ENCODE measurements around the gene PVALB.

PVALB gene

DNA sequence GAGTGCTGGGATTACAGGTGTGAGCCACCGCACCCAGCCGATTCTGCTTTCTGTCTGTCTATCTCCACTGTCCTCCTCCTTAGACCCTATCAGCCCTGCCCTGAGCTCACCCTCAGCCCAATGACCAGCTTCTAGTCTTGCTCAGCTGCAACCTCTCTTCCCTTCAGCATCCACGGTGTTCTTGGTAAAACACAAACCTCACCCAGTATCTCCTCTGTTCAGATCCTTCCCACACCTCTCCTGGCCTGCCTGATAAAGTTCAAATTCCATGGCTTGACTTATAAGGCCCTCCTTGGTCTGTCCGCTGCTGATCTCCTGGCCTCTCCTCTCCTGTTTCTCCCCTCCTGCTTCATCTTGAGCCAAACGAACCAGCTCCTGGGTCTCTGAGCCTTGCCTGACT lies 29.4 kb upstream of the PVALB start:
- no peak for DNase-seq

DNA sequence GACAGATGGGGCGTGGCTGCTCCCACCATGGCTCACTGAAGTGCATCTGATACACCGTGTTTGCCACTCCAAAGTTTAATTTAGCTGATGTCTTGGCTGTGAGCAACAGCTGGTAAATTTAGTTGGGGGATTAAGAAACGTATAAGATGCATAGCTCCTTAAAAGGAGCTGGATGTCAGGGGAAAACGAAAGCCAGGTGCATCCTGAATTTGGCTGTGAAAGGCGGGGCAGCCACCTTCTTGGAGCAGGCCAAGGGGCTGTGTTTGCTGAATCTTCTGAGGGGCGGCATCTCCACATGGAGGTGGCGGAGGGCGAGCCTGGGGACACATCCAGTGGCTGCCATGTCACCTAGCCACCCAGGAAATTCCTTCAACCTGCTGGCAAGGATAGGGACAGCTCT lies 23.3 kb upstream of the PVALB start:
- no peak for DNase-seq

DNA sequence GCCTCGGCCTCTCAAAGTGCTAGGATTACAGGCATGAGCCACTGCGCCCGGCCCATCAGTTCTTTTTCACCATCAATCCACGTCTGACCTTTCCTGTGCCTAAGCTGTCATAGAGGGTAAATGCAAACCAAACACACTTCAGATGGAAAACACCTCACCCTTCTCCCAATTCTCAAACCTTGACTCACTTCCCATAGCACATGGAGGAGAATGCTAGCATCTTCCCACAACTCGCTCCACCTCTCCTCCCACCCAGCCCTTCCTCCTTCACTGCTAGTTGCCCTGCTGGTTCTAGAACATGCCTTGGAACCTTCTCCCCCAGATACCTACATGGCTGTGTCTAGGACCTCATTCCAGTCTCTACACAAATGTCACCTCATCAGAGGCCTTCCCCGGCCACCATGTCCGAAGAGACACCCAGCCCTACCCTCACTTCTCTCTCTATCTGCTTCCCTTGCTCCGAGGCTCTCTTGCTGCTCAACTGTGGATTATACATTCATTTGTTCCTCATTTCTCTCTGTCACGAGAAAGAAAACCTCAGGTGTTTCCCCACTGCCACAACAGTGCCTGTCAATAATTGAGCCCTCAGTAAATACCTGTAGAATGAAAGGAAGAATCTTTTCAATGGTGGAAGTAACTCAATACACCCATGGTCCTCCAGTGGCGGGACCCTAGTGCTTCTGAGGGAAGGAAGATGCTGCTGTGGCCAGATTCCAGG lies 22.7 kb upstream of the PVALB start:
- no peak for DNase-seq

DNA sequence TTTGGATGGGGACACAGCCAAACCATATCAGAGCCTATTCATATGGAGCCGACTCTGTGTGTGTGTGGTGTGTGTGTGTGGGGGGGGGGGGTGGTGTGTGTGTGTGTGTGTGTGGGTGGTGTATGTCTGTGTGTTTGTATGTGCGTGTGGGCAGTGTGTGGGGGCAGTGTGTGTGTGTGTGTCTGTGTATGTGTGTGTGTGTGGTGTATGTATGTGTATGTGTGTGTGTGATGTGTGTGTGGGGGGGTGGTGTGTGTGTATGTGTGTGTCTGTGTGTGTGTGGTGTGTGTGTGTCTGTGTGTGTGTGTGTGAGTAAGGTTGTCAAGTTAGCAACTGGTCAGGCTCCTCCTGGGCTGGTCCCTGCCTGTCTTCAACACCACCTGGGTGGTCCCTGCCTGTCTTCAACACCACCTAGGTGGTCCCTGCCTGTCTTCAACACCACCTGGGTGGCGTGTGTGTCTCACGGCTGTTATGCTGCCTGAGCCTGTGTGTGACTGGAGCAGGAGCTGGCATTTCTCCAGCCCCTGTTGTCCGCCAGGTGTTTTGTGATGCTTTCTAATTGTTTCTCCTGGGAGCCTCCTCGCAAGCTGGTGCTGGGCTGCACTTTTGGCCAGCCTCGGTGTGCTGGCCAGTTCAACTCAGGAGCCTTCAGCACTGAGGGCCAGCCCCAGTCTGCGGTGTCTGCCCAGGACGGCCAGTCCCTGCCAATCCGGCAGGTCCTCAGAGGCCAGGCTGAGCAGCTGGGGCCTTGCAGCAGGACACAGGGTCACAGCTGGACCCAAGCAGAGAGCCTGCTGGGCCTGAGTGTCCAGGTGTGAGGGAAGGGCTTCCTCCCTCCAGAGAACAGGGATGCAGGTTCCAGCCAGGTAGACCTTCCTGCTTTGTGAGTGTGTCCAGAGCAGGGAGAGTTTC lies 21.5 kb upstream of the PVALB start:
- DNase-seq, result no peak

DNA sequence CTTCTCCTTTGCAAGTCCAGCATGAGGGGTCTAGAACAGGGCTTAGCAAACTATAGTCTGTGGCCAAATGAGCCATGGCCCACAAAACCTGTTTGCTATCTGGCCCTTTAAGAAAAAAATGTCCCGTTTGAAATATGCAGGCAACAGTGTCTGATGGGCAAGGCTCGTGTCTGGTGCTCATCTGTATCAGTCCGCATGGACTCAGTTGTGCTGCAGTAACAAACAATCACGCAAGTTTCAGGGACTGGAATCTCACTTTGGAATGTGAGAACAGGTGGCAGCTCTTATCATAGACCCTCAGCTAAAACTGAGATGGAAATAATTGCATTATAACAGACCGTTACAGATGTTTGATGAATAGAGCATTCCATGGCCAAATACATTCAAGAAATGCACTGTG lies 19.1 kb upstream of the PVALB start:
- DNase-seq, result no peak

DNA sequence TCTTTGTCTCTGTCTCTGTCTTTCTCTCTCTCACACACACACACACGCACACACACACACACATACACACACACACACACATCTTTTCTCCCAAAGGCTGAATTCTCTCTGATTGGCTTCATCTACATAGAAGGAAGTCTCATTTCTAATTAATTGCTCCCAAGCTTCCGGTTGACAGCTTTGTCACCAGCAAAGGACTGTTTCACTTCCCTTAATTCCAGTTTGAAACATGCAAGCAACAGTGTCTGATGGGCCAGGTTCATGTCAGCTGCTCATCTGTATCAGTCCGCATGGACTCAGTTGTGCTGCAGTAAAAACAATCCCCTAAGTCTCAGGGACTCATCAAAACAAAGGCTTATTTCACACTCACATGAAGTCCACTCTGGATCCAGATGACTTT lies 16.2 kb upstream of the PVALB start:
- peak in 1 of 2 donors; percentile 28 for DNase-seq

DNA sequence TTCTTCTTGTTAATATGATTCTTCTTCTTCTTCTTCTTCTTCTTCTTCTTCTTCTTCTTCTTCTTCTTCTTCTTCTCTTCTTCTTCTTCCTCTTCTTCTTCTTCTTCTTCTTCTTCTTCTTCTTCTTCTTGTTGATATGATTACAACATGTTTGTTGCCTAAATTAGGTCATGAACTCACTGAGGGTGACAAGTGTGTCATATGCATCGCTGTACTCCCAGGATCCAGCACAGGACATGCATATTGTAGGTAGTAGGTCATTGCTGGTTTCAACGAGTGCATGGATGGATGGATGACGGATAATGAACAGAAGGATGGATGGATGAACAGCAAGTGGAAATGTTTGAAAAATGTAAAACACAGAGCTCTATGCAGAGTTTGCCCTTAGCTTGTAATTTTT lies 14.9 kb upstream of the PVALB start:
- no peak for DNase-seq

DNA sequence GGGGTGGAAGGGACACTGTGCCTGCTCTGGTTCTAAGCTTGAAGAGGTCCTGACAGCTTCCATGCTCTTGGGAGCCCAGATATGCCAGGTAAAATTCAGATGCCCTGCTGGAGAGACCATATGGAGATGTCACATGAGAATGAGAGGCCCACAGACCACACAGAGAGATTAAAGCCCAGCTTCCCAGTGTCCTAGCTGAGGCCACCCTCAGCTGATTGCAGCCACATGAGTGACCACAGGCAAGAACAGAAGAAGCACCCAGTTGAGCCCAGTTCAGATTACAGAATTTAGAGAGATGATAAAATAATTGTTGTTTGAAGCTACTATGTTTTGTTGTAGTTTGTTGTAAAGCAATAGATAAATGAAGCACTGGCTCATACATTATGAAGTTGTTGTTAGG lies 14.4 kb upstream of the PVALB start:
- DNase-seq, result no peak

DNA sequence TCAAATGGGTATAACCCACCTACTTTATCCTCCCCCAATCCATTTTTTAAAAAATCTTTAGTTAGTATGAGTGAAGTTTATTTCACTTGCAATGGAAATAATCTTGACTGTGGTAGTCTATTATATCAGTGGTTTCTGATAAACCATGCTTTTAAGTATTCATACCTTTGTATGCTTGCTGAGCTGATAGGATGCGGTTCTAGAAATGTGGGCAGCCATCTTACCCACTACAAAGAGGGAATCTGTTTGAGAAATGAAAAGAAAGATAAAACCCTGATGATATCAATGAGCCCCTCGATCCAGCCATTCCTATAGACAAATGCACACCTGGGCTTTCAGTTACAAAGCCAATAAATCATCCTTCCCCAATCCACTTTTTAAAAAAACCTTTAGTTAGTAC lies 13.8 kb upstream of the PVALB start:
- DNase-seq, result peak in 1 of 2 donors; percentile 33

DNA sequence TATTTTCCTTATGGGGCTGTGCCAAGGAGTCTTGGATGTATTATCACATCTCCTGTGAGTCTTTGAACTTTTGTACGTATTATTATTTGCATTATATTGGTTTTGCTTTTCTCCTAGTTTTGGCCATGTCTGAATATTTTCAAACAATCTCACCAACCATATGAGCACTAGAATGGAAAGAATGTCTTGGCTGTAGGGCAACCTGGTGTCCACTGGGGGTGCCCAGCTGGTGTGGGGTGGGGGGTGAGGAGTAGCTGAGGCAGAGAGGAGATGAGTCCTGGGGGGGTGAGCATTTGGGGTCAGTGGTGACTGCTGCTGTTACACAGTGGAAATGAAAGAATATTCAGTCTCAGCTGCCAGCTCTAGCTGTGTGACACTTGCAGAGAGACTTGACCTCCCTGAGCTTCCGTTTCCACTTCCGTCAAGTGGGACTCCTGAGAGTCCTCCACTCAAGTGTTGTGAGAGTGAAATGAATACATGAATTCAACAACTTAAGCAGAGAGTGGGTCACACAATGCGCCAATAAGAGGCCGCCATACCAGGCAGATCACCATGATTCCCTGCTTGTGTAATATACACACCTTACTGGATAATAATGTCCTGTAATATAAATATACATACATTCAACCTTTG lies 12.7 kb upstream of the PVALB start:
- no peak for DNase-seq

DNA sequence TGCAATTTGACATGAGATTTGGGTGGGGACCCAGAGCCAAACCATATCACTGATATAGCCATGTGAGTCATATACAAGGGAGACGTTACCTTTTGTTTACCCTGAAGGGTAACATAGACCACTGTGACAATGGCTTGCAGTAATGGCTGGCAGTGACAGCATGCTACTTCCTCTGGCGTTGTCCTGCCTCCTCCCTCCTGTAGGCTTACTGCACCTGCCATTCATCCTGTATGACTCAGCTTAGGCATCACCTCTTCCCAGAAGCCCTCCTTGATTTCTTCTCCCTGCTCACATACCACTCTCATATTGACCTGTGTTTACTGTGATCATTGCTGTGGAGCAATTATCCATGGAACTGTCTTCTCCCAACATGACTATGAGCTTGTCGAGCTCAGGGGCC lies 12.0 kb upstream of the PVALB start:
- DNase-seq, result no peak

DNA sequence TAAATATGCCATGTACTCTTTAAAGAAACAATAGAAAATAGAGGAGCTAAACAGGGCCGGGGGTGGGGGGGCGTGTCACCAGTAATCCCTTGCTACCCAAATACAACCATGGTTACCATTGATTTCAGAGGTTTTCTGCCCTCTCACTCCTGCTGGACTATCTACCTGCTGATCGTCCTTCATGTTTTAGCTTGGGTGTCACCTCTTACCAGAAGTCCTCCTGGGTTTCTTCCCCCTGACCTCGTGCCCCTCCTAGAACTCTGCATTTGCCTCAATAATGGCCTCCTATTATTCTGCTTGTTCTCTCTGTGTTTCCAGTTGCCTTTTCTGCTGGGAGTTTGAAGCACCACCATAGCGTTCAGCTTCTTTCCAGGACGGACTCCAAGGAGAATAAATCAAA lies 9.4 kb upstream of the PVALB start:
- no peak for DNase-seq

DNA sequence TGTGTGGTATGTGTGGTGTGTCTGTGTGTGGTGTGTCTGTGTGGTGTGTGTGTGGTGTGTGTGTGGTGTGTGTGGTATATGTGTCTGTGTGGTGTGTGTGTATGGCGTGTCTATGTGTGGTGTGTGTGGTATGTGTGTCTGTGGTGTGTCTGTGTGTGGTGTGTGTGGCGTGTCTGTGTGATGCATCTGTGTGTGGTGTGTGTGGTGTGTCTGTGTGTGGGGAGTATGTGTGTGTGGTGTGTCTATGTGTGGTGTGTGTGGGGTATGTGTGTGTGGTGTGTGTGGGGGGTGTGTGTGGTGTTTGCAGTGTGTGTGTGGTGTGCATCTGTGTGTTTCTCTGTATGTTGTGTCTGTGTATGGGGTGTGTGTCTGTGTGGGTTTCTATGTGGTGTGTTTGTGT lies 7.8 kb upstream of the PVALB start:
- no peak for DNase-seq

DNA sequence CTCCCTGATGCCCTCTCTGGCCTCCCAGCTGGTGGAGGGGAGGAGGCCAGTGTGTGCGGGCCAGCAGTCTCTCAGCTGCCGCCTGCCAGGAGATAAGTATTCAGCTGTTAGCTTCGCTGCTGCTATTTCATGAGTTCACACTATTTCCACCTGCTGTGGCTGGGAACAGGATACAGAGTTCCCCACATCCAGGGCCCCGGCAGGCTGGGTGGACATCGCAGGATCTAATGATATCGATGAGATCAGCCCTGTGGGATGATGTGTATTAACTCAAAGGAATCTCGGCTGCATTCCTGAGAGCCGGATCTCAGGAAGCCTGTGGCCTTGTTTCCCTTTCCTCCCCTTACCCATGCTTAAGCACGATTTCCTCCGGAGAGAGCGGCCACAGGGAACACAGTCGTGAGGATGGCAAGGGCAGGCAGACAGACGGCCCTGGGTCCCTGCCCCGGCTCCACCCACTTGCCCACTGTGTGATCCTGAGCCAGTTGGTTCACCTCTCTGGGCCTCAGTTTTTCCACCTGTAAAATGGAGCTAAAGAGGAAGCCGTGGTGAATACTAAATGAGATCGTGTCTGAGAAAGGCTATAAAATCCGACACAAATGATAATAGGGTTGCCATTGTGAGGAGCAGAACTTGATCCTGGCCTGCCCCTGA lies 6.5 kb upstream of the PVALB start:
- DNase-seq, result no peak

DNA sequence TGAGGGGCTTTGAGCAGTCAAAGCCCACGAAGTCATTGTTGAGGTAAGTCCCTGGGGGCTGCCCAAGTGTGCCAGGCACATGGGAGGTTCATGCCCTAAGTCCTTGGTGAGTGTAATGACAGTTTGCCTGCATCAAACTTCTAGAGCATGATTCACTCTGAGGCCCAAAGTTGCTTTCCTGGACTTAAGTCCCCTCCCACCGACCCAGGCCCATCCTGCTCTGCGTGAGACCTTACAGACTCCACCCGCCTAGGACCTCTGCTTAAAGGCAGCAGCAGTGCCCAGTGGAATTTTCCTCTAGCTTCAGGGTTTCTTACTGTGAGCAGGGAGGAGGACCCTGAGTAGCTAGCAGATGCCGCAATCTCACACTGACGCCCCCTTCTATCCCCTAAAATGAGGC lies 5.7 kb upstream of the PVALB start:
- DNase-seq, result no peak

DNA sequence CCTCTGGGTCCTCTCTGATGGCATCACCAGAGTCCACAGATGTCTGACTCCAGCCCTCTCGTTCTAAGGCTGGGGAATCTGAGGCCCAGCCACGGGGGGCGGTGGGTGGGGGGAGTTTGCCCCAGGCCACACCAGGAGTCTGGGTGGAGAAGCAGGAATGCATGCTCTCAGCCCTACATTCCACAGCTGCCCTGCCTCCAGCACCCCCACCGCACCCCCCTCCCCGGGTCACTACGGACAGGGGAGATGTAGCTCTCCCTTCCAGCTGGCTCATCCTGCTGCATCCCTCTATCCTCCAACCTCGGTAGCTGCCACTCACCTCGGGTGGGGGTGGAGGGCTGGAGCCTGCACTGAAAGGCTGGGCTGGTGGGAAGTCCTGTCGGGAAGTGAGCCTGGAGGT lies 2.3 kb upstream of the PVALB start:
- DNase-seq, result no peak

DNA sequence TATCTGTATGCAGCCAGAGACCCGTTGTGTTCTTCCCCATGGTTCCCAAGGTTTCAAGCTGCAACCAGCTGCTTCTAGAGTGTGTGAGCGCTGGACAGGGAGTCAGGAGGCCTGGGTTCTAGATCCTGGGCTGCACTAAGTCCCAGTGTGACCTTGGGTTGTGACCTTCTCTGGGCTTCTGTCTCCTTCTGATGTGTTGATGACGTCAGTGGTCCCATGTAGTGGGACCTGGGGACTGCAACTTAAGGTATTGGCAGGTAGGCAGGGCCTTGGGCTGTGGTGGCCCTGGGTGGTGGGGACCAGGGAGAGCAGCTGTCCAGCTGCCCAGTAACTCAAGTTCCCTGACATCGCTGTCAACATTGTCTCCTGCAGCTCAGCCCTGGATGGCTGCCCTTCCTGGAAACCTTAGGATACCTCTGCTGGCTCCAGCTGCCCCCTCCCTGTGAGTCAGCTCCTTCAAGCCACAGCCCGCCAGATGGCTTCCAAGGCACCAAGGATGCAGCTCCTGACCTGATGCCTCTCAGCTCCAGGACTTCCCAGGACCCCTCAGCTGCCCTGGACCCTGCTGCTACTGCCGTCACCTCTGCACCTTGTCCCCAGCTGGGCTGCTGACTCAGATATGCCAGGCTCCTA lies 1.3 kb upstream of the PVALB start:
- DNase-seq, result no peak

DNA sequence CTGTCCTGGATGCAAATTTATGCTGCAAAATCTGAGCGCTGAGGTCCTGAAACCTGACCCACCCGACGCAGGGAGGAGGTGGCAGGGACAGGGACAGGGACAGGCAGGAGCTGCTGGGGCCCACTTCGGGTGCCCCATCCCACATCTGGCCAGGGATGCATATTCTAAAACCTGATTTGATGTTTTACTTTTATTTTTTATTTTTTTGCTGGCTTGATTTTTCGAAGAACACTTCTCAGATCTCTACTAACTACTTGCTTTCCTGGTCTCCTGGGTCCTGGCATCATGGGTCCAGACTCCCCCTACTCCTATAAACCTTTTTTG lies 652 bp upstream of the PVALB start:
- no peak for DNase-seq

DNA sequence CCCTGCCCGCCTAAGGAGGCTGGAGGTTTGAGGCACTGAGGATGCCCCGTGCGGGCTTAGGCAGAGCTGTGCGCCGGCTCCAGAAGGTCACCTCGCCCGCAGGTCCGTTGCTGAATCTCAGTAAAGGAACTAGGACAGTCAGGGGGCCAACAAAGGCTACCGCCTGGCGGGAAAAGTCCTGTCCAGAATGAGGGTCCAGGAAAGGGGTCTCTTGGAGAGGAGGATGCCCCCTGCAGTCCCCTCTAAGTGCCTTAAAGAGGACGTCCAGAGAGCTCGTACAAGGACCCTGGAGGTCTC lies 548 bp downstream of the PVALB start:
- no peak for DNase-seq

DNA sequence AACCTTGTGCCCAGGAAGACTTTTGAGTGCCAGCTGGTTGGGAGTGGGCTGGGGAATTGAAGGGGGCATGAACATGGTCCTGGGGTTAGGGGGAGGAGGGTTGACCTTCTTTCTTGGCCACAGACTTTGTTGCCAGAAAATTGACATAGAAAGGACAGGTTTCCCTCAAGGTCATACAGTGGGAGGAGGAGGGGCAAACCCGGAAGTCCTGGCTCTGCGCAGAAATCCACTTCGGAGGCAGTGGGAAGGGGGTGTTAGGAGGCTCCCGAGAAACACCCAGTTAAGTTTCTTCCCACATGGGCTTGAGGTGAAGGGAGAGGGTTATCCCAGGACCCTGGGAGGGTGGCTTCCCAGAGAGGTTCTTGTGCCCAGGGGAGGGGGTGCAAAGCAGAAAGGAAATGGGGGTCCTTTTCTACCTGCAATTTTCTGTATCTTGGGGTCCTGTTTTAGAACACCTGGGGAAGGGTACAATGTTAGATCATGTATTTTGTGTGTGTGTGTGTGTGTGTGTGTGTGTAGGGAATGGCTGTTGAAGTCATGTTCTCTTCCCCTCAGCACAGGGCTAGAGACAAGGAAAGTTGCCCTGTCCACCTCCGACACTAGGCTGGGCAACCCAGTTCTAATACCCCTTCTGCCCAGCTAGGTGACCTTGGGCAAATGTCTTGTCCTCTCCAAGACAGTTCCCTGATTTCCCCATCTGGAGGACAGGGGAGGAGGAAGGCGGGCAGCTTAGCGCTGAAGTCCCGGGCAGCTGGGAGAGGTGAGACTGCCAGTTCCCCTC lies 1.1 kb downstream of the PVALB start:
- DNase-seq, result no peak

DNA sequence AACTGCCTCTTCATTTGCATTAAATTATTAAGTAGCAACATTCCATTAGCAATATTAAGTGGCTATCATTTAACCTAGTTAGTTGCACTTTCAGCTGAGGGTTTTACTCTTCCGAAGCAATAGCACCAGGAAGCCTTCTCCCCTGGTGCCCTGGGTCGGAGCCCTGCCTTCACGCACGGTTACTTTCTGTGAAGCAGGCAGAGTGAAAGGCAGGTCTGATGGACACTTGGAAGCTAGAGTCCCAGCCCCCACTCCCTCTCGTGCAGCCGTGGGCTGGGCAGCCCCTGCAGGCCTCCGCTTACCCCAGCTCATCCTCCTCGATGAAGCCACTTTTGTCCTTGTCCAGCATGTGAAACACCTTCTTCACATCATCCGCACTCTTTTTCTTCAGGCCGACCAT lies 2.0 kb downstream of the PVALB start:
- DNase-seq, result no peak

DNA sequence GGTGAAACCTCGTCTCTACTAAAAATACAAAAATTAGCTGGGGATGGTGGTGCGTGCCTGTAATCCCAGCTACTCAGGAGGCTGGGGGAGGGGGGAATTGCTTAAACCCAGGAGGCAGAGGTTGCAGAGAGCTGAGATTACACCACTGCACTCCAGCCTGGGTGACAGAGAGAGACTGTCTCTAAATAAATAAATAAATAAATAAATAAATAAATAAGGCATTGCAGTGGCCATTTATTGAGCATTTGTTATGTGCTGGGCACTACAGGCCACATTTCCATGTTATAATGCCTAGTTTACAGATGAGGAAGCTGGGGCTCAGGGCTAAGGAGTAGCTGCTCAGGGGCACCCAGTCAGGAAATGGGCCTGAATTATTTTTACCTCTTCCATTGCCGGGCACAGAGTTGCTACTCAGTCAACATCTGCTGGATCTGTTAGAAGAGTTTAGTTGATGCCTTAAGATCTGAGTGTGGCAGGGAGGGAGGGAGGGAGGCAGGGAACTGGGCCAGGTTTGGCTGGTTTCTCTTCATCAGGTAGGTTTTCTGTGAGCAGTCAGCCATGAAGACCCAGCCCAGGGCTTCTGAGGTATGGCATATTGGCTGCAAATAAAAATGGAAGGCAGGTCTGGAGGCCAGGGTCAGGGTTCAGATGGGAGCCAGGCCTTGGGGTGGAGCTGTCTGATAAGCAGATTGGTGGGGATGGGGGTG lies 5.6 kb downstream of the PVALB start:
- no peak for DNase-seq
